Cardiac muscle cell (in vitro differentiated cells and primary cell): ENCODE results near the gene AREG. TPM values are rescaled to one million over a fixed set of nuclear protein-coding genes. Genes with fewer than 3 reads are reported as not detected.
A peak's percentile ranks its signal among the peaks of the same experiment; 100 is the strongest.

ENCODE experiments used
- DNase-seq, 2 donors: peaks; one replicate each; pipeline versions ENCODE4 v3.0.0 to v3.0.0-alpha.2; 2010 to 2017; ENCODE audit warnings: low read depth in 1 of 2, low spot score in 1 of 2
- H3K27ac ChIP-seq: fragments of 200-600 bp; sonication (generic); 2 replicates; pipeline ENCODE4 v1.5.1; 2016
- H3K27me3 ChIP-seq: fragments of 200-600 bp; sonication (generic); 2 replicates; pipeline ENCODE4 v1.6.0; 2016; ENCODE audit warnings: control low read depth
- H3K36me3 ChIP-seq: fragments of 200-600 bp; sonication (generic); 2 replicates; pipeline ENCODE4 v1.5.1; 2016; ENCODE audit warnings: control low read depth
- H3K4me1 ChIP-seq: fragments of 200-600 bp; sonication (generic); 2 replicates; pipeline ENCODE4 v1.8.1; 2017; ENCODE audit warnings: low read depth, mild to moderate bottlenecking, mixed run types
- H3K4me3 ChIP-seq: fragments of 200-600 bp; sonication (generic); 2 replicates; pipeline ENCODE4 v1.5.1; 2016; ENCODE audit warnings: mild to moderate bottlenecking
- H3K9me3 ChIP-seq: fragments of 200-600 bp; sonication (generic); 2 replicates; pipeline ENCODE4 v1.5.1; 2017; ENCODE audit warnings: low read depth, mild to moderate bottlenecking, control low read depth
- polyA plus RNA-seq: library from polyadenylated mRNA; unstranded; fragments of >200 nt; fragmentation: Nextera tagmentation; extraction: Ambion mirVana; gene quantifications from 2 replicates; pipeline ENCODE4 v1.2.1, GENCODE V29; 2016
- total RNA-seq: library from RNA; depleted of rRNA; stranded (reverse); fragments of >200 nt; gene quantifications from 2 replicates; pipeline ENCODE4 v1.2.3, GENCODE V29; 2016
- TF ChIP-seq, protein P1 (sequence below): IDR thresholded peaks from 2 replicates; pipeline ENCODE4 v1.5.1; 2012; ENCODE audit warnings: low read depth, mild to moderate bottlenecking, low read length

Gene AREG
- total and polyA plus RNA-seq, 2 experiments from 2014 or later: 0.65 TPM; not detected in 1

DNA sequence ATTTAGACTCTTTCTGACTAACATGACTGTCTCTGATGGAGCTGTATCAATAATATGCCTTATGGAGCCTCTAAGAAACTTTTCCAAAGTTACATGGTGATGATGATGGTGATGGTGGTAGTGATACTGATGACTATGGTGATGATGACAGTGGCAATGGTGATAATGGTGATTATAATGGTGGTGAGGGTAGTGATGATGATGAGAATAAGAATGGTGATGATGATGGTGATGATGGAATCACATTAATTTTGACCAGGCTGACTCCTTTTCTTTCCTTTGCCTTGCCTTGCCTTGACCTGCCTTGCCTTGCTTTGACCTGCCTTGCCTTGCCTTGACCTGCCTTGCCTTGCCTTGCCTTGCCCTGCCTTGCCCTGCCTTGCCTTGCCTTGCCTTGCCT lies 31.7 kb upstream of the AREG start:
- H3K9me3 ChIP-seq: no peaks in the 10 kb centered on the region
- no peak for DNase-seq

DNA sequence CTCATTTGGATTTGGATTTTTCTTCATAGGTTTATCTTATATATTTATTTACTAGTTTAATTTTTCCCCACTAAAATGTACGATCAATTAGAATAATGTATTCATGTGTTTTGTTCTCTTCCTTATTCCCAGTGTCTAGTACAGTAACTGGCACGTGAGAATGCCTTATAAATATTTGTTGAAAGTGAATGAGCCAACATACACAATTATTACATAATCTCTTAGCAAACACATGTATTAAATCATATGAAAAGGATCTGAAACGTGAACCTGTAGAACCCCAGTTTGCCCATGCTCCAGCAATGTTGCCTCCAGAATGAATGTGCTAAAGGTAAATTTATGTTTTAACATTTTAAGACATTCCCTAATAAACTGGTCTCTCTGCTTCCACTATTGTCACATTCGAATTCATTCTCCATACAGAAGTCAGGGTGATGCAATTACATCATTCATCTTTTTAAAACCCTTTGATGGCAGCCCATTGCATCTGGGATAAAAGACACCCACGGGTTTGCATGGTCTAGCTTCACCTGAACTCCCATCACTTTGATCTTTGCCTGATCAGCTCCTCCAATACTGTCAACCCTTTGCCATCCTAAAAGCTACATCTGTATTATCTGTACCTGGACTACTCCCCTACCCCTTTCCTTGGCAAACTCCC lies 30.7 kb upstream of the AREG start:
- Histone ChIP-seq H3K4me1 (no peaks in the 10 kb centered on the region), H3K4me3 (no peak overlapping the region), H3K9me3 (no peaks in the 10 kb centered on the region), H3K27me3 (no peaks in the 10 kb centered on the region), H3K36me3 (no peaks in the 10 kb centered on the region), H3K27ac (no peak overlapping the region)
- TF ChIP-seq, protein P1, sequence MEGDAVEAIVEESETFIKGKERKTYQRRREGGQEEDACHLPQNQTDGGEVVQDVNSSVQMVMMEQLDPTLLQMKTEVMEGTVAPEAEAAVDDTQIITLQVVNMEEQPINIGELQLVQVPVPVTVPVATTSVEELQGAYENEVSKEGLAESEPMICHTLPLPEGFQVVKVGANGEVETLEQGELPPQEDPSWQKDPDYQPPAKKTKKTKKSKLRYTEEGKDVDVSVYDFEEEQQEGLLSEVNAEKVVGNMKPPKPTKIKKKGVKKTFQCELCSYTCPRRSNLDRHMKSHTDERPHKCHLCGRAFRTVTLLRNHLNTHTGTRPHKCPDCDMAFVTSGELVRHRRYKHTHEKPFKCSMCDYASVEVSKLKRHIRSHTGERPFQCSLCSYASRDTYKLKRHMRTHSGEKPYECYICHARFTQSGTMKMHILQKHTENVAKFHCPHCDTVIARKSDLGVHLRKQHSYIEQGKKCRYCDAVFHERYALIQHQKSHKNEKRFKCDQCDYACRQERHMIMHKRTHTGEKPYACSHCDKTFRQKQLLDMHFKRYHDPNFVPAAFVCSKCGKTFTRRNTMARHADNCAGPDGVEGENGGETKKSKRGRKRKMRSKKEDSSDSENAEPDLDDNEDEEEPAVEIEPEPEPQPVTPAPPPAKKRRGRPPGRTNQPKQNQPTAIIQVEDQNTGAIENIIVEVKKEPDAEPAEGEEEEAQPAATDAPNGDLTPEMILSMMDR: no peak
- no peak for DNase-seq

More for the DNA sequence above, 31.7 kb upstream of the AREG start:
- Histone ChIP-seq H3K4me1 (no peaks in the 10 kb centered on the region), H3K4me3 (no peak overlapping the region), H3K27ac (no peak overlapping the region), H3K27me3 (no peaks in the 10 kb centered on the region), H3K36me3 (no peaks in the 10 kb centered on the region)
- TF ChIP-seq, protein P1: no peak

DNA sequence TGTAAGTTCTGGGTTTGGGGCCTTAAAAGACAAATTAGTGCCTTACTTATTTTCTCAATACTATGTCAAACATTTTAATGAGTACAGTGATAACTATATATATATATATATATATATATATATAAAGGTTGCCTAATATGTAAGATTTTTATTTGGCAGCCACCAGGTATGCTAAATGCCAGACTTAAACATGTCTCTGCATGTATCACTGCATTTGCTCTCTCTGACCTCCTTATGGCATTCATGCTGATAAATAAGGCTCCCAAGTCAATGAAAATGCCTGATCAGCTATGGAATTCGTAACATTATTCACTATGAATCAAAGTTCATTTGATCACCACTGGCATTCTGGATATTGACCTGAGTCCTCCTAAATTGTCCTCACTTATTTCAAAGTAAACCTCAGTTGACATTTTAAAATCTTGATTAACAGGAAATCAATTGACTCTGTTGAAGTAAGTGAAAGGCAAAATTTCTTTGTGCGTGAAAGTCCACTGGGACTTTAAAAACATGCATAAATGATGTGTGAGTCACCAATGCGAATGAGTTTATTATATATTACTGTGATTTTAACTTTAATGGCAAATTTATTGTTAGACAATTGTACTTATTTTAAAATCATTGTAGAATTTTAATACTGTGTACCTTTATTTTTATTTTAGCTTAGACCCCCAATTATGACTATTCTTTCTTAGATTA lies 29.2 kb upstream of the AREG start:
- no peaks in the 10 kb centered on the region for H3K27me3 ChIP-seq
- no peak overlapping the region for H3K27ac ChIP-seq
- no peak overlapping the region for H3K4me3 ChIP-seq
- no peaks in the 10 kb centered on the region for H3K36me3 ChIP-seq
- no peaks in the 10 kb centered on the region for H3K9me3 ChIP-seq
- TF ChIP-seq, protein P1: no peak
- no peaks in the 10 kb centered on the region for H3K4me1 ChIP-seq
- DNase-seq: no peak

DNA sequence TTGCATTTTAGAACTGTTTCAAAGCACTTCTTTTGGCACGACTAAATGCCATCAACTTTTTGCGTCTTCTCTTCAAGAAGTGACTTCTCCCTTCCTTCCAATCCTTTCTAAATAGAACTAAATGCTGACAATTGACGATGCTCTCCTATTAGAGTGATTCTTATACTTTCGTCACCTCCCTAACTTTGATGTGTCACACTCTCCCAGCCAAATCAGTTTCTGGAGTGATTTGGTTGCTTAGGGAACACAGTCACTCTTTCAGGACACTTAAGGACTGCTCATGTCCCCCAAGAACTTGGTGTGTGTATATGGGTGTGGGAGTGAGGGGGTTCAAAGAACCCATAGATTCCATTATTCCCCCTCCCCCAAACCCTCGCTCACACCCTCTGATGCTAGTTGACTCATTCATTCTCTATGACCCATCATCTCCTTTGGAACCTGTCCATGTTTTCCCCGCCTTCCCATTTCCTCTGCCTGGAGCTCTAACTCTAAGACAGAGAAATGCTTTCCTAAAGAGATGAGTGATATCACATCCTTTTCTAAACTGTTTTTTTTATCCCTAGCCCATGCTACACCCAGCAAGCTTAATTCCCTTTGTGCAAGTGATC lies 26.8 kb upstream of the AREG start:
- no peaks in the 10 kb centered on the region for H3K36me3 ChIP-seq
- H3K9me3 ChIP-seq: no peaks in the 10 kb centered on the region
- TF ChIP-seq, protein P1: no peak
- no peaks in the 10 kb centered on the region for H3K27me3 ChIP-seq
- peak in 1 of 2 donors; percentile 91 for DNase-seq
- H3K4me3 ChIP-seq: no peak overlapping the region
- no peaks in the 10 kb centered on the region for H3K4me1 ChIP-seq
- H3K27ac ChIP-seq: no peak overlapping the region

DNA sequence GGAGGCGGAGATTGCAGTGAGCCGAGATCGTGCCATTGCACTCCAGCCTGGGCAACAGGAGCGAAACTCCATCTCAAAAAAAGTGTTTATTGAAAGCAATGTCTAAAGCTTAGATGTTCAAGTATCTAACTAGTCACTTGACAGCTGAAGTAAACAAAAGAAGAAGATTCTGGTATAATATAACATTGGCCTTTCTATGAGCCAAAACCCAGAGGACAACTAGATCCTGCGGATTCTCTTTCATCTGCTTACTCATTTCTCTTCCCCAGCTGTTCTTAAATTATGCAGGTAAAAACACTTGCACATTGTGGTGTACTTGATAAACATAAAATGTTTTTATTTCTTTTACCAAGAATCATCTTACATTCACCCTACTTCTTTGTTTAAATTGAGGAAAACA lies 24.1 kb upstream of the AREG start:
- H3K27ac ChIP-seq: no peak overlapping the region
- H3K9me3 ChIP-seq: no peaks in the 10 kb centered on the region
- H3K4me3 ChIP-seq: no peak overlapping the region
- no peaks in the 10 kb centered on the region for H3K27me3 ChIP-seq
- DNase-seq: no peak
- TF ChIP-seq, protein P1: no peak
- no peaks in the 10 kb centered on the region for H3K4me1 ChIP-seq
- no peaks in the 10 kb centered on the region for H3K36me3 ChIP-seq
